GM12872 (cell line): ENCODE measurements around the gene OTOGL.

Experiments used
- CTCF ChIP-seq: IDR thresholded peaks from 3 replicates; pipeline ENCODE4 v1.5.1; 2011; ENCODE audit warnings: low read depth, mild to moderate bottlenecking, low read length, moderate library complexity; ENCODE audit not compliant: insufficient read depth

Gene OTOGL

GRCh38 chr12:80140005-80140404 is 40.7 kb downstream of the OTOGL start:
- TF ChIP-seq CTCF = no peak

- TF ChIP-seq CTCF = no peak
Measured at GRCh38 chr12:80142640-80143039, 43.3 kb downstream of the OTOGL start.

GRCh38 chr12:80143537-80143936 is 44.2 kb downstream of the OTOGL start:
- no peak for TF ChIP-seq CTCF

- no peak for TF ChIP-seq CTCF
Measured at GRCh38 chr12:80151131-80151530, 51.8 kb downstream of the OTOGL start.

GRCh38 chr12:80154261-80154660 is 54.9 kb downstream of the OTOGL start:
- TF ChIP-seq CTCF = no peak

- no peak for TF ChIP-seq CTCF
Measured at GRCh38 chr12:80156306-80156705, 57.0 kb downstream of the OTOGL start.

- TF ChIP-seq CTCF = no peak
Measured at GRCh38 chr12:80157645-80158044, 58.3 kb downstream of the OTOGL start.

- no peak for TF ChIP-seq CTCF
Measured at GRCh38 chr12:80161612-80162011, 62.3 kb downstream of the OTOGL start.
